Stimulated activated naive B cell treated with anti-CD40 and anti-IgM and Interleukin-4, amounts not matched to agents 10 μg/mL and 1 μg/mL and 100 μg/mL, for 72 hours (primary cell): Measurements from ENCODE around the gene UGDH.
"Not testable (repeated sequence)": the region's sequence is repeated elsewhere in the genome, so short reads cannot be mapped to it uniquely, and the experiment has no call there.

Experiments used
- ATAC-seq, 2 donors: fragments of 150-1000 bp; cut with Tn5 transposase; replicated peaks; 2 replicates each; pipeline ENCODE4 v1.10.0; 2021; ENCODE audit warnings: moderate library complexity in 1 of 2
- DNase-seq: peaks from one replicate; pipeline ENCODE4 v3.0.0; 2021
- H3K27ac Mint-ChIP-seq: one replicate; pipeline ENCODE4 v1.8.0; 2022; ENCODE audit warnings: mild to moderate bottlenecking, mixed read lengths
- H3K27me3 Mint-ChIP-seq, 2 donors: one replicate each; pipeline ENCODE4 v1.8.0; 2022; ENCODE audit warnings: mixed read lengths in 2 of 2
- H3K36me3 Mint-ChIP-seq, 2 donors: one replicate each; pipeline ENCODE4 v1.8.0; 2022; ENCODE audit warnings: mixed read lengths in 2 of 2, mild to moderate bottlenecking in 1 of 2
- H3K4me1 Mint-ChIP-seq, 2 donors: one replicate each; pipeline ENCODE4 v1.8.0; 2022; ENCODE audit warnings: mixed read lengths in 2 of 2, mild to moderate bottlenecking in 1 of 2
- H3K4me3 Mint-ChIP-seq, 2 donors: one replicate each; pipeline ENCODE4 v1.8.0; 2022; ENCODE audit warnings: mild to moderate bottlenecking in 2 of 2, mixed read lengths in 2 of 2, moderate library complexity in 1 of 2
- H3K9me3 Mint-ChIP-seq, 2 donors: one replicate each; pipeline ENCODE4 v1.8.0; 2022; ENCODE audit warnings: mixed read lengths in 2 of 2, mild to moderate bottlenecking in 1 of 2

The UGDH gene

GRCh38 chr4:39521253-39521919 lies 5.9 kb downstream of the UGDH start:
- H3K4me3 Mint-ChIP-seq, result no peak overlapping the region
- no peak for DNase-seq

GRCh38 chr4:39518484-39518883 lies 8.8 kb downstream of the UGDH start:
- ATAC-seq (no peak), DNase-seq (no peak)
- Mint-ChIP-seq H3K9me3 (no peaks in the 10 kb centered on the region), H3K27me3 (no peaks in the 10 kb centered on the region), H3K27ac (no peak overlapping the region), H3K4me1 (no peaks in the 10 kb centered on the region), H3K36me3 (peaks cover 5 to 14% of the 10 kb centered on the region in 2 donors), H3K4me3 (no peak overlapping the region)

More at GRCh38 chr4:39521253-39521919, 5.9 kb downstream of the UGDH start:
- no peak for ATAC-seq
- Mint-ChIP-seq H3K27me3 (no peaks in the 10 kb centered on the region), H3K4me1 (peaks cover 2 to 11% of the 10 kb centered on the region in 2 donors), H3K27ac (no peak overlapping the region), H3K36me3 (peaks cover 0 to 6% of the 10 kb centered on the region in 2 donors), H3K9me3 (no peaks in the 10 kb centered on the region)

- no peak overlapping the region for H3K27ac Mint-ChIP-seq
- no peak overlapping the region for H3K4me3 Mint-ChIP-seq
- ATAC-seq (no peak), DNase-seq (no peak)
- H3K9me3 Mint-ChIP-seq, result no peaks in the 10 kb centered on the region
- no peaks in the 10 kb centered on the region for H3K27me3 Mint-ChIP-seq
- H3K4me1 Mint-ChIP-seq, result no peaks in the 10 kb centered on the region
- H3K36me3 Mint-ChIP-seq, result peaks cover 13 to 22% of the 10 kb centered on the region in 2 donors
Observed at GRCh38 chr4:39516407-39516966, 10.8 kb downstream of the UGDH start.

- DNase-seq, ATAC-seq, H3K9me3 Mint-ChIP-seq, H3K4me3 Mint-ChIP-seq, H3K4me1 Mint-ChIP-seq, H3K27me3 Mint-ChIP-seq, H3K27ac Mint-ChIP-seq: not testable (repeated sequence)
- H3K36me3 Mint-ChIP-seq, result peaks cover 13 to 22% of the 10 kb centered on the region in 2 donors
Observed at GRCh38 chr4:39515669-39516401, 11.4 kb downstream of the UGDH start.

- DNase-seq, result no peak
- H3K9me3 Mint-ChIP-seq, result no peaks in the 10 kb centered on the region
- no peaks in the 10 kb centered on the region for H3K27me3 Mint-ChIP-seq
- H3K27ac Mint-ChIP-seq, result no peak overlapping the region
- H3K4me1 Mint-ChIP-seq, result no peaks in the 10 kb centered on the region
- H3K36me3 Mint-ChIP-seq, result peaks cover 13 to 22% of the 10 kb centered on the region in 2 donors
- no peak for ATAC-seq
- H3K4me3 Mint-ChIP-seq, result no peak overlapping the region
Observed at GRCh38 chr4:39514888-39515401, 12.3 kb downstream of the UGDH start.

GRCh38 chr4:39514266-39514665 lies 13.0 kb downstream of the UGDH start:
- not testable (repeated sequence) for H3K4me1 Mint-ChIP-seq, DNase-seq
- H3K36me3 Mint-ChIP-seq, result peaks cover 18 to 22% of the 10 kb centered on the region in 2 donors

GRCh38 chr4:39510348-39510929 lies 16.8 kb downstream of the UGDH start:
- Mint-ChIP-seq H3K36me3 (peaks cover 28 to 31% of the 10 kb centered on the region in 2 donors), H3K27ac (no peak overlapping the region), H3K4me3 (no peak overlapping the region), H3K27me3 (no peaks in the 10 kb centered on the region), H3K9me3 (no peaks in the 10 kb centered on the region), H3K4me1 (no peaks in the 10 kb centered on the region)
- ATAC-seq, result no peak
- no peak for DNase-seq

More at GRCh38 chr4:39514266-39514665, 13.0 kb downstream of the UGDH start:
- not testable (repeated sequence) for ATAC-seq, H3K9me3 Mint-ChIP-seq, H3K27me3 Mint-ChIP-seq, H3K27ac Mint-ChIP-seq, H3K4me3 Mint-ChIP-seq

- H3K9me3 Mint-ChIP-seq, result no peaks in the 10 kb centered on the region
- H3K4me1 Mint-ChIP-seq, result peaks cover 3 to 7% of the 10 kb centered on the region in 2 donors
- no peak overlapping the region for H3K4me3 Mint-ChIP-seq
- no peak overlapping the region for H3K27ac Mint-ChIP-seq
- DNase-seq, result no peak
- H3K36me3 Mint-ChIP-seq, result peaks cover 38 to 40% of the 10 kb centered on the region in 2 donors
- no peaks in the 10 kb centered on the region for H3K27me3 Mint-ChIP-seq
- ATAC-seq, result no peak
Observed at GRCh38 chr4:39505581-39505980, 21.7 kb downstream of the UGDH start.

GRCh38 chr4:39504538-39504937 lies 22.7 kb downstream of the UGDH start:
- H3K9me3 Mint-ChIP-seq, result no peaks in the 10 kb centered on the region
- ATAC-seq, result no peak
- peaks cover 3 to 7% of the 10 kb centered on the region in 2 donors for H3K4me1 Mint-ChIP-seq
- H3K27me3 Mint-ChIP-seq, result no peaks in the 10 kb centered on the region
- peaks cover 38 to 45% of the 10 kb centered on the region in 2 donors for H3K36me3 Mint-ChIP-seq
- no peak for DNase-seq
- no peak overlapping the region for H3K27ac Mint-ChIP-seq
- H3K4me3 Mint-ChIP-seq, result no peak overlapping the region

GRCh38 chr4:39502664-39503035 lies 24.6 kb downstream of the UGDH start:
- not testable (repeated sequence) for DNase-seq, H3K9me3 Mint-ChIP-seq, H3K27me3 Mint-ChIP-seq, H3K4me1 Mint-ChIP-seq, ATAC-seq, H3K27ac Mint-ChIP-seq, H3K4me3 Mint-ChIP-seq
- H3K36me3 Mint-ChIP-seq, result peaks cover 32 to 38% of the 10 kb centered on the region in 2 donors

- H3K9me3 Mint-ChIP-seq, result no peaks in the 10 kb centered on the region
- ATAC-seq (no peak), DNase-seq (no peak)
- no peaks in the 10 kb centered on the region for H3K27me3 Mint-ChIP-seq
- peaks cover 3 to 7% of the 10 kb centered on the region in 2 donors for H3K4me1 Mint-ChIP-seq
- no peak overlapping the region for H3K4me3 Mint-ChIP-seq
- H3K36me3 Mint-ChIP-seq, result peaks cover 32 to 38% of the 10 kb centered on the region in 2 donors
- H3K27ac Mint-ChIP-seq, result no peak overlapping the region
Observed at GRCh38 chr4:39502019-39502663, 25.1 kb downstream of the UGDH start.

GRCh38 chr4:39498727-39499020 lies 28.6 kb downstream of the UGDH start:
- Mint-ChIP-seq H3K4me3 (no peak overlapping the region), H3K27me3 (no peaks in the 10 kb centered on the region), H3K4me1 (peaks cover 3 to 7% of the 10 kb centered on the region in 2 donors), H3K36me3 (peaks cover 18 to 22% of the 10 kb centered on the region in 2 donors), H3K27ac (no peak overlapping the region), H3K9me3 (no peaks in the 10 kb centered on the region)
- ATAC-seq, result no peak
- no peak for DNase-seq

GRCh38 chr4:39497909-39498726 lies 29.1 kb downstream of the UGDH start:
- Mint-ChIP-seq H3K4me1 (peaks cover 3 to 7% of the 10 kb centered on the region in 2 donors), H3K4me3 (no peak overlapping the region), H3K9me3 (no peaks in the 10 kb centered on the region), H3K36me3 (peaks cover 14 to 17% of the 10 kb centered on the region in 2 donors), H3K27ac (no peak overlapping the region), H3K27me3 (no peaks in the 10 kb centered on the region)
- DNase-seq, result no peak
- no peak for ATAC-seq
